Measurements from ENCODE around the gene CLCN1.
A peak's percentile ranks its signal among the peaks of the same experiment; 100 is the strongest.

CLCN1 gene

GRCh38 chr7:143368387-143368786 is 52.5 kb downstream of the CLCN1 start:
- DNase-seq = no peak

- DNase-seq = no peak
Measured at GRCh38 chr7:143369678-143370651, 54.1 kb downstream of the CLCN1 start.

- no peak for DNase-seq
Measured at GRCh38 chr7:143372070-143372469, 56.2 kb downstream of the CLCN1 start.

- DNase-seq = no peak
Measured at GRCh38 chr7:143373255-143373794, 57.4 kb downstream of the CLCN1 start.

GRCh38 chr7:143374561-143374960 is 58.6 kb downstream of the CLCN1 start:
- DNase-seq = no peak

GRCh38 chr7:143375298-143376034 is 59.6 kb downstream of the CLCN1 start:
- no peak for DNase-seq

- no peak for DNase-seq
Measured at GRCh38 chr7:143376396-143376795, 60.5 kb downstream of the CLCN1 start.

GRCh38 chr7:143379611-143380259 is 63.8 kb downstream of the CLCN1 start:
- no peak for DNase-seq

GRCh38 chr7:143380260-143380645 is 64.3 kb downstream of the CLCN1 start:
- DNase-seq = peak; percentile 85

GRCh38 chr7:143380646-143381426 is 64.9 kb downstream of the CLCN1 start, which contains the start of gene ZYX:
TSS of gene ZYX (plus strand) at chr7:143381345. CDS start at chr7:143381572, 227 bp downstream.
- peak; percentile 98 for DNase-seq

- DNase-seq = peak; percentile 87
Measured at GRCh38 chr7:143381427-143382125, 65.7 kb downstream of the CLCN1 start.

- no peak for DNase-seq
Measured at GRCh38 chr7:143382126-143382790, 66.3 kb downstream of the CLCN1 start.

- no peak for DNase-seq
Measured at GRCh38 chr7:143382791-143383641, 67.1 kb downstream of the CLCN1 start.

GRCh38 chr7:143383642-143383957 is 67.7 kb downstream of the CLCN1 start:
- no peak for DNase-seq

- DNase-seq = no peak
Measured at GRCh38 chr7:143384148-143384547, 68.2 kb downstream of the CLCN1 start.

- DNase-seq = no peak
Measured at GRCh38 chr7:143384661-143385631, 69.0 kb downstream of the CLCN1 start.

- no peak for DNase-seq
Measured at GRCh38 chr7:143385891-143386781, 70.2 kb downstream of the CLCN1 start.
